A673 (cell line): ENCODE measurements around the gene MAML3. TPM values are rescaled to one million over a fixed set of nuclear protein-coding genes. Genes with fewer than 3 reads are reported as not detected.

Source experiments
- BruUV-seq: library from RNA; stranded (reverse); fragments of 400-500 nt; replicated peaks from 2 replicates; lab custom pipeline; 2021; lab: Mats Ljungman, UMichigan
- CTCF ChIA-PET: fragments of 300-600 bp; sonication (Branson Sonifier 250); formaldehyde crosslinking; loops from one replicate; lab custom pipeline; 2022; ENCODE audit warnings: antibody characterized with exemption; lab: Charles Lee
- POLR2A ChIA-PET: fragments of 300-600 bp; sonication (Branson Sonifier 250); formaldehyde crosslinking; loops from one replicate; lab custom pipeline; 2022; ENCODE audit warnings: antibody characterized with exemption; ENCODE audit not compliant: low non-redundant PET; lab: Charles Lee
- DNase-seq: peaks from one replicate; pipeline ENCODE4 v3.0.0-alpha.2; 2015; ENCODE audit warnings: low spot score
- H3K27ac ChIP-seq: fragments of 200-600 bp; sonication (generic); 2 replicates; pipeline ENCODE4 v1.5.1; 2016; ENCODE audit warnings: mixed run types, low read depth, mild to moderate bottlenecking, mixed read lengths, antibody characterized with exemption, low read length; ENCODE audit not compliant: poor library complexity, severe bottlenecking
- H3K27me3 ChIP-seq: fragments of 200-600 bp; sonication (generic); replicated peaks from 2 replicates; pipeline ENCODE4 v1.6.1; 2017; ENCODE audit warnings: mixed run types, low read depth, mild to moderate bottlenecking, mixed read lengths, antibody characterized with exemption, low read length; ENCODE audit not compliant: insufficient read depth, poor library complexity
- H3K36me3 ChIP-seq: fragments of 200-600 bp; sonication (generic); 2 replicates; pipeline ENCODE4 v1.6.1; 2016; ENCODE audit warnings: mixed run types, mild to moderate bottlenecking, mixed read lengths, antibody characterized with exemption, low read length; ENCODE audit not compliant: insufficient read depth, poor library complexity, severe bottlenecking
- H3K4me1 ChIP-seq: fragments of 200-600 bp; sonication (generic); 2 replicates; pipeline ENCODE4 v1.6.1; 2017; ENCODE audit warnings: mixed run types, mild to moderate bottlenecking, mixed read lengths, antibody characterized with exemption, low read length; ENCODE audit not compliant: insufficient read depth, poor library complexity, severe bottlenecking
- H3K4me3 ChIP-seq: fragments of 200-600 bp; sonication (generic); 2 replicates; pipeline ENCODE4 v1.5.1; 2016; ENCODE audit warnings: low read depth, mixed run types, mild to moderate bottlenecking, mixed read lengths, low read length; ENCODE audit not compliant: poor library complexity, severe bottlenecking
- H3K9me3 ChIP-seq: fragments of 200-600 bp; sonication (generic); 2 replicates; pipeline ENCODE4 v1.6.1; 2016; ENCODE audit warnings: mixed run types, low read depth, mild to moderate bottlenecking, mixed read lengths, antibody characterized with exemption, low read length; ENCODE audit not compliant: poor library complexity, severe bottlenecking
- EZH2 ChIP-seq: fragments of 200-600 bp; sonication (generic); IDR thresholded peaks from 2 replicates; pipeline ENCODE4 v1.6.1; 2017; ENCODE audit warnings: borderline replicate concordance, low read depth, mild to moderate bottlenecking, mixed read lengths, antibody characterized with exemption, low read length; ENCODE audit not compliant: poor library complexity, severe bottlenecking
- intact Hi-C: fragments of 100-400 bp; cut with micrococcal nuclease; formaldehyde crosslinking; loops from one replicate; pipeline ENCODE4 v1.10.0; 2022; ENCODE audit not compliant: unreplicated experiment
- total RNA-seq: library from RNA; stranded (reverse); gene quantifications from 2 replicates; pipeline ENCODE4 v1.2.3, GENCODE V29; 2021
- TF ChIP-seq, protein P1 (sequence below): fragments of 300-800, 200-600 bp; sonication (generic); conservative IDR thresholded peaks from 2 replicates; pipeline ENCODE4 v1.5.1; 2017; ENCODE audit warnings: low read depth, mild to moderate bottlenecking, antibody characterized with exemption, low read length, moderate library complexity, mixed read lengths

The MAML3 gene
- total RNA-seq, 1 experiment from 2014 or later: 3.7 TPM

- peak overlapping the region; percentile 88 for H3K27ac ChIP-seq
- no TSS peak for BruUV-seq
- POLR2A ChIA-PET: interaction anchor here (0.7 kb wide), 1 partner anchor 122 kb away, joined by 6 read pairs; no protein-coding TSS in a partner anchor
Observed at GRCh38 chr4:140150886-140151698, 2.9 kb downstream of the MAML3 start.

GRCh38 chr4:140150636-140150885 is 3.4 kb downstream of the MAML3 start:
- POLR2A ChIA-PET: no interaction called here
- peak overlapping the region; percentile 64 for H3K4me3 ChIP-seq
- no TSS peak for BruUV-seq
- H3K36me3 ChIP-seq: no peaks in the 10 kb centered on the region
- intact Hi-C loops: loop anchor here (5.0 kb wide), 2 partner anchors 53 to 138 kb away; no protein-coding TSS in a partner anchor
- CTCF ChIA-PET: interaction anchor here (1.0 kb wide), 2 partner anchors 98 to 103 kb away, joined by 3 to 4 read pairs; no protein-coding TSS in a partner anchor
- peak overlapping the region; percentile 88 for H3K27ac ChIP-seq
- no peaks in the 10 kb centered on the region for H3K9me3 ChIP-seq
- no peaks in the 10 kb centered on the region for H3K27me3 ChIP-seq
- peaks cover 6% of the 10 kb centered on the region for H3K4me1 ChIP-seq
- no peak for DNase-seq
- no peak for TF ChIP-seq EZH2
- TF ChIP-seq, protein P1, sequence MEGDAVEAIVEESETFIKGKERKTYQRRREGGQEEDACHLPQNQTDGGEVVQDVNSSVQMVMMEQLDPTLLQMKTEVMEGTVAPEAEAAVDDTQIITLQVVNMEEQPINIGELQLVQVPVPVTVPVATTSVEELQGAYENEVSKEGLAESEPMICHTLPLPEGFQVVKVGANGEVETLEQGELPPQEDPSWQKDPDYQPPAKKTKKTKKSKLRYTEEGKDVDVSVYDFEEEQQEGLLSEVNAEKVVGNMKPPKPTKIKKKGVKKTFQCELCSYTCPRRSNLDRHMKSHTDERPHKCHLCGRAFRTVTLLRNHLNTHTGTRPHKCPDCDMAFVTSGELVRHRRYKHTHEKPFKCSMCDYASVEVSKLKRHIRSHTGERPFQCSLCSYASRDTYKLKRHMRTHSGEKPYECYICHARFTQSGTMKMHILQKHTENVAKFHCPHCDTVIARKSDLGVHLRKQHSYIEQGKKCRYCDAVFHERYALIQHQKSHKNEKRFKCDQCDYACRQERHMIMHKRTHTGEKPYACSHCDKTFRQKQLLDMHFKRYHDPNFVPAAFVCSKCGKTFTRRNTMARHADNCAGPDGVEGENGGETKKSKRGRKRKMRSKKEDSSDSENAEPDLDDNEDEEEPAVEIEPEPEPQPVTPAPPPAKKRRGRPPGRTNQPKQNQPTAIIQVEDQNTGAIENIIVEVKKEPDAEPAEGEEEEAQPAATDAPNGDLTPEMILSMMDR: no peak

More at GRCh38 chr4:140150886-140151698, 2.9 kb downstream of the MAML3 start:
- Histone ChIP-seq H3K27me3 (no peaks in the 10 kb centered on the region), H3K4me1 (peaks cover 6% of the 10 kb centered on the region), H3K9me3 (no peaks in the 10 kb centered on the region), H3K36me3 (no peaks in the 10 kb centered on the region), H3K4me3 (peak overlapping the region; percentile 64)
- DNase-seq: peak; percentile 91
- TF ChIP-seq, protein P1: no peak
- TF ChIP-seq EZH2: no peak
- CTCF ChIA-PET: interaction anchor here (0.6 to 1.0 kb wide), 3 partner anchors 99 to 685 kb away, joined by 3 to 4 read pairs (median 3); no protein-coding TSS in a partner anchor
- intact Hi-C loops: loop anchor here (5.0 kb wide), 2 partner anchors 54 to 139 kb away; no protein-coding TSS in a partner anchor

DNA sequence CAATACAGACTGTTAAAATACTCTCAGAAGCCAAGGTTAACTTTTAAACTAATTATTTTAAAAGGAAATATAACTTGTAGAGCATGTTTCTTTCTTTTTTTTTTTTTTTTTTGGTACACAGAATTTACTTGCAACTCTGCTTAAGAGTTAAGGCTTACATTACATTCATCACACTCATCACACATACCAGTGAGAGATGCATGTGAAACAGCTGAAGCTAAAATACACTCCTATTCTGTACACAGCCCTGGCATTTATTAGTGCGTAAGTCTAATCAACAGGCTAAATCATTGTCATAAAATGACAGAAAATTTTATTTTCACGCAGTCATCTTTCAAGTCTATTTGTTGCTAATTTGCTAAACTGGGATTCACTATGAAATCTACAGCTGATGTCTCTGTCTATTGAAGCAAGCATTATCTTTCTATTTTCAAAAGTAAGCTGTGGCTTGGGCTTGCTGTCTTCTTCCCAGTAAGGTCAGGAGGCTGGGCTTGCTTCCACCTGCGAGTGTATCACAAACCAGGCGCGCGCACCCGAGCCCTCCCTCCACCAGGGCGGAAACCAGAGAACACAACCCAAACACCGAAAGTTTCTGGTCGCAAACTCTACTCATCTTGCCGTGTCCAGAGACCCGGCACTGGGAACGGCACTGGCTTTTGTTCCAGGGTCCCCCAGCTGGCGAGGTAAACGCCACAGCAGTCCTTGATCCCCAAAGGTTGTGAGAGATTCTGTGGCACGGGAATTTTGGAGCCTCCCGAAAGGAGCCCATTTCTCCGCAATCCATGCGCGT is 3.9 kb downstream of the MAML3 start:
- Histone ChIP-seq H3K27me3 (no peaks in the 10 kb centered on the region), H3K4me1 (peaks cover 6% of the 10 kb centered on the region), H3K27ac (peak overlapping the region; percentile 88), H3K9me3 (no peaks in the 10 kb centered on the region), H3K36me3 (no peaks in the 10 kb centered on the region), H3K4me3 (peak overlapping the region; percentile 64)
- intact Hi-C loops: loop anchor here (5.0 kb wide), 2 partner anchors 53 to 138 kb away; no protein-coding TSS in a partner anchor
- BruUV-seq: no TSS peak
- no peak for TF ChIP-seq EZH2
- TF ChIP-seq, protein P1: no peak
- CTCF ChIA-PET: interaction anchor here (1.0 kb wide), 2 partner anchors 98 to 104 kb away, joined by 3 to 4 read pairs; no protein-coding TSS in a partner anchor
- POLR2A ChIA-PET: no interaction called here
- peak; percentile 61 for DNase-seq
